Heart left ventricle (tissue), 16 donors: ENCODE measurements around the gene RNF208. TPM values are rescaled to one million over a fixed set of nuclear protein-coding genes. Genes with fewer than 3 reads are reported as not detected.

Experiments
- ATAC-seq, 4 donors: fragments of 200-7000 bp; cut with Tn5 transposase; one replicate each; pipeline ENCODE4 v1.9.1; 2020 to 2022; ENCODE audit warnings: moderate library complexity in 4 of 4, mild to moderate bottlenecking in 3 of 4, moderate number of reproducible peaks in 1 of 4
- DNase-seq, 5 donors: peaks; one replicate each; pipeline ENCODE4 v3.0.0-alpha.2; 2020
- H3K27ac ChIP-seq, 12 donors: fragments of 200-600 bp; sonication (generic) in 4 of 12; one replicate each; pipeline versions ENCODE4 v1.5.0 to v1.8.0; 2016 to 2022; ENCODE audit warnings: mild to moderate bottlenecking in 2 of 12
- H3K27me3 ChIP-seq, 9 donors: fragments of 200-600 bp; sonication (generic) in 2 of 9; one replicate each; pipeline versions ENCODE4 v1.5.1 to v1.8.0; 2016 to 2022; ENCODE audit warnings: mild to moderate bottlenecking in 3 of 9
- H3K36me3 ChIP-seq, 9 donors: fragments of 200-600 bp; sonication (generic) in 2 of 9; one replicate each; pipeline versions ENCODE4 v1.5.0 to v1.8.0; 2018 to 2022; ENCODE audit warnings: mild to moderate bottlenecking in 2 of 9
- H3K4me1 ChIP-seq, 12 donors: fragments of 200-600 bp; sonication (generic) in 4 of 12; one replicate each; pipeline versions ENCODE4 v1.5.0 to v1.8.0; 2016 to 2022; ENCODE audit warnings: mild to moderate bottlenecking in 3 of 12
- H3K4me3 ChIP-seq, 12 donors: fragments of 200-600 bp; sonication (generic) in 4 of 12; one replicate each; pipeline versions ENCODE4 v1.5.0 to v1.8.0; 2017 to 2022; ENCODE audit warnings: mild to moderate bottlenecking in 9 of 12, moderate library complexity in 4 of 12
- H3K9me3 ChIP-seq, 12 donors: fragments of 200-600 bp; sonication (generic) in 4 of 12; one replicate each; pipeline versions ENCODE4 v1.5.0 to v1.8.0; 2016 to 2022; ENCODE audit warnings: mild to moderate bottlenecking in 1 of 12
- POLR2A ChIP-seq, 2 donors: fragments of 450-650 bp; IDR thresholded peaks; one replicate each; pipeline ENCODE4 v1.6.1; 2017; ENCODE audit warnings: antibody characterized with exemption in 2 of 2, mild to moderate bottlenecking in 2 of 2, moderate library complexity in 2 of 2
- WGBS, 4 donors: extraction: QIAGEN DNeasy Blood & Tissue Kit in 2 of 4; methylation state at CpG; one replicate each; pipeline versions ENCODE4 v1.1.5 to v1.1.7; 2013 to 2018; 5-methylcytosine and 5-hydroxymethylcytosine counted together
- intact Hi-C, 10 donors: fragments of 100-400 bp; cut with DNase I; formaldehyde crosslinking; loops; one replicate each; pipeline versions ENCODE4 v1.11.1 to v1.14.2; 2022
- polyA plus RNA-seq, 2 donors: library from polyadenylated mRNA; stranded (reverse); fragments of 200-250 nt; gene quantifications; one replicate each; pipeline ENCODE4 v1.2.3, GENCODE V29; 2013
- total RNA-seq, 9 donors: library from RNA; depleted of rRNA in 2 of 9; stranded (reverse); fragments of >200 nt in 2 of 9; fragmentation: NEBNext Ultra II Directional in 3 of 9; extraction: Animal tissue kit (Norgen Biotek cat#: 25700) in 3 of 9; gene quantifications; one replicate each; pipeline versions ENCODE4 v1.1.0 to v1.2.4, GENCODE V29; 2016 to 2023
- TF ChIP-seq, protein P1 (sequence below), 12 donors: fragments of 200-600 bp; sonication (generic) in 4 of 12; IDR thresholded peaks; one replicate each; pipeline versions ENCODE4 v1.5.0 to v1.8.0; 2018 to 2022; ENCODE audit warnings: antibody characterized with exemption in 12 of 12, mild to moderate bottlenecking in 5 of 12
- donor health status: ischemic (EF 13 %, LVEDD 7.1; RV severe dilation, severe dysfunction).
- donor health status: healthy with polysubstance abuse.
- donor health status: DM: no; HTN: yes; CAD: no.
- donor health status: DM: no; HTN: no; CAD: no.
- donor health status: ischemic (EF 25% LVEDD 6.9; RV normal size, moderate dysfunction).
- donor health status: ischemic (EF 25% LVEDD 5.7; RV mildly dilated, moderate dysfunction).
- donor health status: healthy.
- donor health status: DM: yes; HTN: yes; CAD: no.
- donor health status: ischemic (EF 35%, LVEDD 5.7; RV mildly dilated, moderate dysfunction).
- donor health status: nonischemic (EF 11% LVEDD 7.7; RV severe dilation, severe dysfunction).
- donor health status: DM: yes; HTN: yes; CAD: no.
- donor health status: PGD.
- donor health status: ischemic (EF 29% LVEDD 5.4; RV normal size, mild dysfunction).
- donor health status: nonischemic (EF 23%, LVEDD 6.1; RV moderate dilation, normal function).

The RNF208 gene
- total and polyA plus RNA-seq, 11 donors, result 6.9 to 72.7 (median 22.5) TPM

DNA sequence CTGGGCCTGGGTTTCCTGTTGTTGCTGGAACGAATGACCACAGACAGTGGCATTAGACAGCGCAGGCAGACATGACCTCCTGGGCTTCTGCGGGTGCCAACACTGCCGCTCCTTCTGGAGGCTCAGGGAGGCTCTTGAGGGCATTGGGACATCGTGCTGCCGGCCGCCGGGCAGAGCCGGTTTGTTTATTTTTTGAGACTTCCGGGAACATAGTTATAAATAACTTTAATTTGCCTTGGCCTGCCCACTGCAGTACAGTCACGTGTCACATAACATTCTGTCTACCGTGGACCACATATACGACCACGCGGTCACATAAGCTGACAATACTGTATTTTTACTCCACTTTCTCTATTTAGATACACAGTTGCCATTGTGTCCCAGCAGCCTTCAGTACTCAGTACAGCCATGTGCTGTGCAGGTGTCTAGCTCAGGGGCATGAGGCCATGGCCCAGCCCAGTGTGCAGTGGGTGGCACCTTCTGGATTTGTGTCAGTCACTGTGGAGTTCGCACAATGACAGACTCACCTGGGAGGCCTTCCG is 47.3 kb upstream of the RNF208 start:
- peak; percentile 66 to 85 (median 78) for ATAC-seq
- WGBS, 4 donors, result 26 to 35% (median 29%) methylated on average over 16 to 17 of the region's 17 CpGs
- intact Hi-C loops, result no loop called here
- Histone ChIP-seq H3K27ac (peak overlapping the region; percentile 67 to 93 (median 82)), H3K36me3 (peaks cover 0 to 78% (median 51%) of the 10 kb centered on the region in 9 donors), H3K4me1 (peaks cover 3 to 68% (median 35%) of the 10 kb centered on the region in 12 donors), H3K27me3 (no peaks in the 10 kb centered on the region), H3K9me3 (no peaks in the 10 kb centered on the region), H3K4me3 (peak overlapping the region in 10 of 12 donors; percentile 30 to 53 (median 40))
- peak; percentile 47 to 80 (median 74) for DNase-seq
- TF ChIP-seq, protein P1, sequence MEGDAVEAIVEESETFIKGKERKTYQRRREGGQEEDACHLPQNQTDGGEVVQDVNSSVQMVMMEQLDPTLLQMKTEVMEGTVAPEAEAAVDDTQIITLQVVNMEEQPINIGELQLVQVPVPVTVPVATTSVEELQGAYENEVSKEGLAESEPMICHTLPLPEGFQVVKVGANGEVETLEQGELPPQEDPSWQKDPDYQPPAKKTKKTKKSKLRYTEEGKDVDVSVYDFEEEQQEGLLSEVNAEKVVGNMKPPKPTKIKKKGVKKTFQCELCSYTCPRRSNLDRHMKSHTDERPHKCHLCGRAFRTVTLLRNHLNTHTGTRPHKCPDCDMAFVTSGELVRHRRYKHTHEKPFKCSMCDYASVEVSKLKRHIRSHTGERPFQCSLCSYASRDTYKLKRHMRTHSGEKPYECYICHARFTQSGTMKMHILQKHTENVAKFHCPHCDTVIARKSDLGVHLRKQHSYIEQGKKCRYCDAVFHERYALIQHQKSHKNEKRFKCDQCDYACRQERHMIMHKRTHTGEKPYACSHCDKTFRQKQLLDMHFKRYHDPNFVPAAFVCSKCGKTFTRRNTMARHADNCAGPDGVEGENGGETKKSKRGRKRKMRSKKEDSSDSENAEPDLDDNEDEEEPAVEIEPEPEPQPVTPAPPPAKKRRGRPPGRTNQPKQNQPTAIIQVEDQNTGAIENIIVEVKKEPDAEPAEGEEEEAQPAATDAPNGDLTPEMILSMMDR (IDR thresholded peaks at IDR 0.05), result no peak
- peak in 1 of 2 donors; percentile 62 for TF ChIP-seq POLR2A (IDR thresholded peaks at IDR 0.05)

DNA sequence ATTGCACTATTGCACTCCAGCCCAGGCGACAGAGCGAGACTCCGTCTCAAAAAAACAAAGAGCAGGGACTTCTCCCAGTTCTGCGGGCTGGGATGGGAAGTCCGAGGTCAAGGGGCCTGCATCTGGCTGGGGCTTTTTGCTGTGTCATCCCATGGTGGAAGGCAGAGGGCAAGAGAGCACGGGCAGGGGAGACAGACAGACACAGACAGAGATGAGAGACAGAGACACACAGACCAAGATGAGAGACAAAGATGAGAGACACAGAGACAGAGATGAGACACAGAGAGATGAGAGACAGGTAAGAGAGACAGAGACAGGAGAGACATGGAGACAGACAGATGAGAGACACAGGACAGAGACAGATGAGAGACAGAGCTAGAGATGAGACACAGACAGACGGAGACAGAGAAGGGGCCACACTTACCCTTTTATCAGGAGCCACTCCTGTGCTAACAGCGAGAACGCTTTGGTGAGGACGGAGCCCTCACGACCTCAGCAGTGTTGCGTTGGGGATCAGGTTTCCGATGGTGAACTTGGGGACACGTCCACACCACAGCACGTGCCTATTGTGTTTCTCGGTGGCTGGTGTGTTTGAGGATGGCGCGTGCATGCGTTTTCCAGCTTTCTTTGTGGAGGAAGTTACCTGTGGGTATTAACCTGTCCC is 46.6 kb upstream of the RNF208 start:
- peak overlapping the region in 10 of 12 donors; percentile 30 to 53 (median 40) for H3K4me3 ChIP-seq
- peaks cover 0 to 85% (median 58%) of the 10 kb centered on the region in 9 donors for H3K36me3 ChIP-seq
- no peak for TF ChIP-seq POLR2A (IDR thresholded peaks at IDR 0.05)
- TF ChIP-seq, protein P1 (IDR thresholded peaks at IDR 0.05), result no peak
- WGBS, 4 donors, result 46 to 66% (median 55%) methylated on average over 19 of the region's 19 CpGs
- H3K27me3 ChIP-seq, result no peaks in the 10 kb centered on the region
- peak; percentile 6 to 36 (median 27) for ATAC-seq
- H3K27ac ChIP-seq, result peak overlapping the region; percentile 67 to 93 (median 82)
- peak in 4 of 5 donors; percentile 37 to 66 (median 52) for DNase-seq
- intact Hi-C loops, result no loop called here
- H3K9me3 ChIP-seq, result no peaks in the 10 kb centered on the region
- H3K4me1 ChIP-seq, result peaks cover 3 to 62% (median 30%) of the 10 kb centered on the region in 12 donors

DNA sequence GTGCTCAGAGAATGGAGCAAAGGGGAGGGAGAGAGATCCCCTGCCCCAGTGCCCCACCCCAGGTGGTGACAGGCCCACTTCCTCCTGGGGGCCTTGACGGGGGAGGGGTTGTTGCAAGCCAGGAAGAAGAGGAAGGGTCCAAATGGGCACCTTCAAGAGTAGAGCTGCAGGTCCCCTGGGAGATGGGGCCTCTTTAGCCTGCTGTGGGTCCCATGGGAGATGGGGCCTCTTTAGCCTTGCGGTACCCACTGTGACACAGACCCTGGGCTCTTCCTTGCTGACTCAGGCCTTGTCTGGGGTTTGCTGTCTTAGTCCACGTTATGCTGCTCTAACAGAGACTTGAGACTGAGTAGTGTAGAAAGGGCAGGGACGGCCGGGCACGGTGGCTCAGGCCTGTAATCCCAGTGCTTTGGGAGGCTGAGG is 45.9 kb upstream of the RNF208 start:
- WGBS, 4 donors, result 84 to 93% (median 90%) methylated on average over 4 to 6 of the region's 6 CpGs
- Histone ChIP-seq H3K4me3 (peak overlapping the region in 8 of 12 donors; percentile 30 to 53 (median 43)), H3K36me3 (peaks cover 0 to 83% (median 56%) of the 10 kb centered on the region in 9 donors), H3K27ac (peak overlapping the region in 11 of 12 donors; percentile 67 to 93 (median 82)), H3K4me1 (peaks cover 3 to 62% (median 30%) of the 10 kb centered on the region in 12 donors), H3K9me3 (no peaks in the 10 kb centered on the region), H3K27me3 (no peaks in the 10 kb centered on the region)
- TF ChIP-seq, protein P1 (IDR thresholded peaks at IDR 0.05), result no peak
- TF ChIP-seq POLR2A (IDR thresholded peaks at IDR 0.05), result no peak
- intact Hi-C loops, result no loop called here
- ATAC-seq (no peak), DNase-seq (peak in 1 of 5 donors; percentile 7)
